Activated CD4-positive, alpha-beta T cell treated with anti-CD3 and anti-CD28 coated beads for 24 hours (primary cell): ENCODE measurements around the gene SPDEF.

Experiments
- DNase-seq, 2 donors: peaks; one replicate each; pipeline ENCODE4 v3.0.0-alpha.2; 2020; ENCODE audit warnings: low read depth in 2 of 2

SPDEF gene

DNA sequence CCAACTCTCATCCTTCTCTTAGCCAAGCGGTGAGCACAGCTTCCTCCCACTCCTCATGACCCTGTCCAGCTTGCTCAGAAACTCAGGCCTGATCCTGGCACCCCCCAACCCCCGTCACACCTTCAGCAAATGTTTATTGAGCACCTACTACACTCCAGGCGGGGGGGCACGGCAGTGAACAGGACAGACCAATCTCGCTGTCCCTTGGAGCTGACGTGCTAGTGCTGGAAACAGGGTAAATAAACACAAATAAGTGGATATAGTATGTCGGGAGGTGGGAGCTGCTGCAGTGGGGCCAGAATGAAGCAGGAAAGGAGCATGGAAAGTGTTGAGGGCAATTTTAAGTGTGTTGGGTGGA is 7.4 kb upstream of the SPDEF start:
- DNase-seq: no peak

GRCh38 chr6:34562861-34563512 is 6.9 kb upstream of the SPDEF start:
- DNase-seq: no peak

DNA sequence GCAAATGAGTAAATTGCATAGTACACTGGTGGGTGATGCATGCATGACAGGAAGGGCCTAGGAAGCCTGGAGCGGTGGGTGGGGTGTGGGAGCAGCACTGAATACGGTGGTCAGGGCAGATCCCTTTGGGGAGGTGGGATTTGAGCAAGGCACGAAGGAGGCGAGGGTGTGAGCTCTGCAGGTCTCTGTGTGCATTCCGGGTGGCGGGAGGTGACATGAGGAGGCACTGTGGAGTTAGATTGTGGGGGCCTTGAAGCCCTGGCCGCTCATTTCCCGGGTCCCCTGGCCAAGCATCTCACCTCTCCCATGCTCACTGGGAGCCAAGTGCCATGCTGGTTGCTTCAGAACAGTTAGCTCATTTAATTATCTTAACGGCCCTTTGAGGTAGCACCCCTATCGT is 6.2 kb upstream of the SPDEF start:
- no peak for DNase-seq

GRCh38 chr6:34561227-34561530 is 5.0 kb upstream of the SPDEF start:
- no peak for DNase-seq

DNA sequence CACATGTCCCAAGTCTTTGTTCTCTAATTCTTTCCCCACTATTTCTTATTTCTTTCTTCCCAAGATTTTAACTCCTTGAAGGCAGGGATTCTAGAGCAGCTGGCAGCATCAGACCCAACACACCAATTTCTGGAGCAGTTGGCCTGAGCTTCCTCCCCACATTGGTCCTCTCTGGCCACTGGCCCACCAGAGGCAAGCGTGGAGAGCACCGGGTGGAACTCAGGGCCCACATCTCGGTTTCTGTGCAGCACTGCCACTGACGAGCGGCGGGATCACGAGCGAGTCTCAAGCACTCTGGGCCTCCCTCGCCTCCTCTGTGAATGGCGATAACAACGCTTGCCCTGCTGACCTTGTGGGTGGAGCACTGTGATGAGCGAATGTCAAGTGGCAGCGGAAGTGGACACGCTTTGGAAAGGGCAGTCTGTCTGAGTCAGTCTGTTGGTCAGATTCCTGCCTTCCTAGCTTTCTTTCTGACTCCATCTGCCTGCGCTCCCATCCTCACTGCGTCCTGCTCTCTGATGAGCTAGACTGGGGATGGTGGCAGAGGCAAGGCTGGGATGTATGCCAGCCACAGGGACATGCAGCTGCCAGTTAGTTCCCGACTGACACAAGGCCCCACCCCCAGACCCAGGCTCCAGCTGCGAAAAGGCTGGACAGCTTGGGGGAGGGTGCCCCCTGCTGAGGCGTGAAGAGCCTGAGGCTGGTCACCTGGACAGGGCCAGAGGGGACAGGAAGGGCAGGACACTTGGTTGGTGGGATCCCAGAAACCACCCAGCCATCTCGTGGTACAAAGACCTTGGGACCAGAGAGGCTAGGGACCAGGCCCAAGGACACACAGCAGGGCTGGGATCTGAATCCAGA is 4.5 kb upstream of the SPDEF start:
- no peak for DNase-seq

DNA sequence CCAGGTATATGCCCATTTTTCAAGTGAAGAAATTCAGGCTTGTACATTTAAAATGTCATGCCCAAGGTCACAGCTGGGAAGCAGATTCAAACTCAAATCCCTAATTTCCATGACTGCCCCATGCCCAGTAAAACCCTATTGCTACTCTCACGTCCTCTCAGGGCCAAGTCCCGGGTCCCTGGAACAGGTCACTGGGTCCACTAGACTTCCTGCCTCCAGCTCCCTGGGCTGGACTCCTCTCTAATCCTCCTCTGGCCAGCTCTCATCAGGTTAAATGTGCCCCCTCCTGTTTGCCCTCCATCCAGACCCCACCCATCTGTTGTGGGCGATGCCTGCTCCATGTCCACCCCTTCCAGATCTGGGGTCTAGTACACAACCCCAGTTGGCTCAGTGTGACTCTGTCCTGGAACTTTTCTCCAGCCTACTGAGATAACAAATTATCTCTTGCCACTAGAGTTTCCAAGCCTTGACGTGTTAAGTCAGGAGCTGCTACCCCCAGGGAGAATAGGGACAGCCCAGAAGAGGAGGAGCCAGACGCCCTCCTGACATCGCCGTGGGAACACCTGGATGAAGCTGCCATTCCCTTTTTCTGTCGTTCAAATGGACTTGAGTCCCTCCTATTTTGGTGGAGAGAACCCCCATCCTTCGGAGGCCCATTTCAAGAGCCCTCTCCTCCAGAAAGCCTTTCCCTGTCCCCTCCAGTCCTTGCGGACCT is 3.7 kb upstream of the SPDEF start:
- no peak for DNase-seq

DNA sequence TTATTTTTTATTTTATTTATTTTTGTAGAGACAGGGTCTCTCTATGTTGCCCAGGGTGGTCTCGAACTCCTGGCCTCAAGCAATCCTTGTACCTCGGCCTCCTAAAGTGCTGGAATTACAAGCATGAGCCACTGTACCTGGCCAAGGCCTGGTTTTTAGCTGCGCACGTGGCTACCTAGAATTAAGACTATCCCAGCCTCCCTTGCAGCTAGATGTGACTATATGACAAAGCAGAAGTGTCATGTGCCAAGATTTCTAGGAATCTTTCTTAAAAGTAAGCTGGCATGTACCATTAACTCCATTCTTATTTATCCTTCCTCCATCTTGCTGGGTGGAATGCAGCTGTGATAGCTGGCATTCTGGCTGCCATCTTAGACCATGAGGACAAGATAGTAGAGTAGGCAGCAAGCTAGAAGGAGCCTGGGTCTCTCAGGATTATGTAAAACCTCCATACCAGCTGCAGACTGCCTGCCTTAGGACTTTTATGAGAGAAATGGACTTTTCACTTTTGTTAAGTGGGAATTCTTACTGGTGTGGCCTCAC is 2.1 kb upstream of the SPDEF start:
- DNase-seq: no peak

DNA sequence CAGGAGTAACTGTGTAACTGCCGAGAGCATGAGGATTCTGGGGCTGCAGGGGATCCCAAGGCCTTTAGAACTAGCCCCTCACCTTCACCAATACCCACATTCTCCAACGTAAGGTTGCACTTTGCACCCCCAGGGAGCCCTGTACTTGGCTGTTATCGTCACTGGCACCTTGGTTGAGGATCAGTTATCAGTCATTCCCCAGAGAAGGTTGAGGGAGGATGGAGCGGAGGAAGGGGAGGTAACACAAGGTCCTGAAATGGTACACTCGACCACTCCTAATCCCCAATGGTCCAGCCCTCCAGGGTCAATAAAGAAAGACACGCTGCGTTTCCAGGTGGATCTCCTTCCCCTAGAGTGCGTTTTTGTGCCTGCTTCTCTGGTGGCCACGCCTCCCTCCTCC is 1.1 kb upstream of the SPDEF start:
- no peak for DNase-seq

GRCh38 chr6:34556493-34556892 is 364 bp upstream of the SPDEF start:
- DNase-seq: no peak

GRCh38 chr6:34555328-34555727 is 801 bp downstream of the SPDEF start:
- DNase-seq: no peak

- no peak for DNase-seq
Observed at GRCh38 chr6:34555007-34555322, 1.2 kb downstream of the SPDEF start.

DNA sequence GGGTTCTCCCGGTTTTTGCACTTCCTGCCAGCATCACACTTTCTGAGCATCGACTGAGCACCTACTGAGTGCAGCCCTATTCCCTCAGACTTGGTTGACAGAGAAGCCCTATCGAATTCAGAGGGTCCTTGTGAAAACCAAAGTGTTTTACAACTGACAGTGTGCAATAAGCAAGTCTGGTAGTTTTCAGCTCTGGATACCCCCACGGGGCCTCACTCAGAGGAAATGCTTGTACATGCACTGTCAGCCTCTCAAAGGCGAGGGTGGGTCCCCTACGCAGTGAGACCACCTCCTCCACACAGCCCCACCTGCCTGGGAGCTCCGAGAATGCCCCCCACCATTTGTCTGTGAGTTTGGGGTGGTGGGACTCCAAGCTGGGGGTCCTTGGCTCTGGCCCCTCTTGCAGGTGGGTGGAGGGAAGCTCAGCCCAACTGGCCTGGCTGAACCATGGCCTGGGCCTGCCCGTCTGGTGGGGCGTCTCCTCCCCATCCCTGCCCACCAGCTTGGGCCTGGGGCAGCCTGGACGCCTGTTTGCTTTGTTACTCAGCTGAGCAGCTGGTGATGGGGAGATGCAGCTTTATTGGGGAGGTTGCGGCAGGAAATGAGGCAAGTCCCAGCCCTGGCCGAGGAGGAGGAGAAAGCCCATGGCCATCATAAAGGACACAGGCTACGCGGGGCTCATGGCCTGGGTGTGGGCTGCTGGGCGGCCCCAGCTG is 1.7 kb downstream of the SPDEF start:
- DNase-seq: no peak

GRCh38 chr6:34553750-34554149 is 2.4 kb downstream of the SPDEF start:
- DNase-seq: no peak

- DNase-seq: no peak
Observed at GRCh38 chr6:34553146-34553545, 3.0 kb downstream of the SPDEF start.

- no peak for DNase-seq
Observed at GRCh38 chr6:34552620-34553019, 3.5 kb downstream of the SPDEF start.

DNA sequence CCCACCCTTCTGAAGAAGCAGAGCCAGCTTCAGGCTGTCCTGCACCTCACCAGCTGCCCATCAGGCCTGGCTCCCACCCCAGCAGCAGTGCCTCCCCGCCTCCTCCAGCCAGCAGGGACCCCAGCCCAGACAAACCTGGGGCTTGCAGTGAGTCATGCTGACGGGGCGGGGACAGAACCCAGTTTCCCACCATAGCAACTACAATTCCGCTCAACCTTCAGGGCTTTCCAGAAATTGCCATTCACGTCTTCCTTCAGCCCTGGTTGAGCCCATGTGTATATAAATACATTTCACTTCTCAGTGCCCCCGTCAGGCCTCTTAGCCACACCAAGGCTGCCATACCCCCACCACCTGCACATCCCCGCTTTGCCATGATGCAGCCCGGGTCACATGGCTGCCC is 4.4 kb downstream of the SPDEF start:
- DNase-seq: no peak

- DNase-seq: no peak
Observed at GRCh38 chr6:34549804-34550202, 6.3 kb downstream of the SPDEF start.

DNA sequence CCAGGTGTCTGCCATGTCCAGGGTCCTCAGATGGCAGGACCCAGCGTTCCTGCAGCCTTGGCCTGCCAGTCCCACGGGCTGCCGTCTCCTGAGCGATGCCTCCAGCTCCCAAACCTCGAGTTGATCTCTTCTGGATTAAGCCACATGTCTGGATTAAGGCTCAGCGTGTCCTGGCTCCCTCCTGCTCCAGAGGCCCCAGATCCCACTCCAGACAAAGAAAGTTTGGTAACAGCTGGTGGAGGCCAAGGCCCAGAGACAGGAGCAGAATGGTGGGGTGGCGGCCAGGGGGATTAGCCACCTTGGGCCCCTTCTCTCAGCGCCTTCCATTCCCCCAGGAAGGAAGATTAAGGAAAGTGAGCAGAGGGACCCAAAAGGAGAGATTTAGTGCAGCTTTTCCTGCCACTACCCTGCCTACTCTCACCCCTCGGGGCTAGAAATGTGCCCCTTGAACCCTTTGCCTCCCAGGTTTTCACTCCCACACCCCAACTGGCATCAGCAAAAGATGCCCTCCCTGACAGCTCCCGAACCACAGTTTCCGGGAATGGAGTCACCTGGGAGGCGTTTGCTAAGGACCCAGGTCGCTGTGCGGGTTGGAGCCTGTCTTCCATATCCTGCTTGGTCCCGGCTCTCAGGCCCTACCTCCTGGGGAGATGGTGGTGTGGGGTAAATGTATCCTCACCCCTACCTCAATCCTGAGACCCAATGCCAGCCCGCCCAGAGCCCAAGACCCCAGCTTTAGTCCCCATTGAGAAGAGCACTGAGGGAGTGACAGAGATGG is 6.9 kb downstream of the SPDEF start:
- no peak for DNase-seq

GRCh38 chr6:34547701-34548644 is 8.2 kb downstream of the SPDEF start:
- no peak for DNase-seq

- no peak for DNase-seq
Observed at GRCh38 chr6:34546551-34547321, 9.4 kb downstream of the SPDEF start.
